BE2C (cell line): ENCODE results near the gene GPRIN1.

Experiments used
- DNase-seq: peaks from one replicate; pipeline ENCODE4 v3.0.0-alpha.2; 2020
- H3K27me3 ChIP-seq: fragments of 250-450 bp; sonication (Bioruptor Pico); 2 replicates; pipeline ENCODE4 v1.5.1; 2020; ENCODE audit warnings: mild to moderate bottlenecking
- H3K36me3 ChIP-seq: fragments of 250-450 bp; sonication (Bioruptor Pico); 2 replicates; pipeline ENCODE4 v1.5.1; 2020; ENCODE audit warnings: mild to moderate bottlenecking
- H3K4me1 ChIP-seq: fragments of 250-450 bp; sonication (Bioruptor Pico); 2 replicates; pipeline ENCODE4 v1.5.1; 2020
- H3K4me3 ChIP-seq: 2 replicates; pipeline ENCODE4 v1.5.1; 2011; ENCODE audit warnings: low read depth, low read length
- H3K9me3 ChIP-seq: fragments of 250-450 bp; sonication (Bioruptor Pico); 2 replicates; pipeline ENCODE4 v1.5.1; 2020
- CTCF ChIP-seq: IDR thresholded peaks from 2 replicates; pipeline ENCODE4 v1.5.1; 2012; ENCODE audit warnings: mild to moderate bottlenecking, low read depth, low read length

The GPRIN1 gene

GRCh38 chr5:176573564-176574296 lies 36.2 kb downstream of the GPRIN1 start:
- H3K36me3 ChIP-seq: no peaks in the 10 kb centered on the region
- H3K4me3 ChIP-seq: no peak overlapping the region
- no peaks in the 10 kb centered on the region for H3K9me3 ChIP-seq
- peak; percentile 86 for DNase-seq
- TF ChIP-seq CTCF: peak; percentile 86
- no peaks in the 10 kb centered on the region for H3K4me1 ChIP-seq
- no peaks in the 10 kb centered on the region for H3K27me3 ChIP-seq

GRCh38 chr5:176570044-176570443 lies 39.9 kb downstream of the GPRIN1 start:
- H3K4me3 ChIP-seq: no peak overlapping the region
- H3K36me3 ChIP-seq: no peaks in the 10 kb centered on the region
- H3K9me3 ChIP-seq: no peaks in the 10 kb centered on the region
- no peaks in the 10 kb centered on the region for H3K4me1 ChIP-seq
- no peak for DNase-seq
- TF ChIP-seq CTCF: no peak; the same call in 1 of the 2 replicates
- H3K27me3 ChIP-seq: no peaks in the 10 kb centered on the region

GRCh38 chr5:176568657-176569056 lies 41.3 kb downstream of the GPRIN1 start:
- H3K4me1 ChIP-seq: no peaks in the 10 kb centered on the region
- no peaks in the 10 kb centered on the region for H3K36me3 ChIP-seq
- no peaks in the 10 kb centered on the region for H3K9me3 ChIP-seq
- no peak for TF ChIP-seq CTCF
- H3K4me3 ChIP-seq: no peak overlapping the region
- no peaks in the 10 kb centered on the region for H3K27me3 ChIP-seq
- no peak for DNase-seq

GRCh38 chr5:176565760-176566288 lies 44.1 kb downstream of the GPRIN1 start:
- TF ChIP-seq CTCF: no peak
- no peak overlapping the region for H3K4me3 ChIP-seq
- H3K4me1 ChIP-seq: peaks cover 5% of the 10 kb centered on the region; the same call in 1 of the 2 replicates
- DNase-seq: no peak
- H3K27me3 ChIP-seq: no peaks in the 10 kb centered on the region
- H3K9me3 ChIP-seq: no peaks in the 10 kb centered on the region
- no peaks in the 10 kb centered on the region for H3K36me3 ChIP-seq

- no peak for DNase-seq
- H3K9me3 ChIP-seq: no peaks in the 10 kb centered on the region
- H3K27me3 ChIP-seq: no peaks in the 10 kb centered on the region
- H3K4me3 ChIP-seq: no peak overlapping the region
- no peaks in the 10 kb centered on the region for H3K36me3 ChIP-seq
- no peak for TF ChIP-seq CTCF
- H3K4me1 ChIP-seq: peaks cover 5% of the 10 kb centered on the region; the same call in 1 of the 2 replicates
These were observed 46.0 kb downstream of the GPRIN1 start for GRCh38 chr5:176564002-176564401.

- TF ChIP-seq CTCF: no peak
- H3K4me3 ChIP-seq: no peak overlapping the region
- no peaks in the 10 kb centered on the region for H3K9me3 ChIP-seq
- DNase-seq: no peak
- H3K4me1 ChIP-seq: peaks cover 5% of the 10 kb centered on the region; the same call in 1 of the 2 replicates
- no peaks in the 10 kb centered on the region for H3K27me3 ChIP-seq
- H3K36me3 ChIP-seq: no peaks in the 10 kb centered on the region
These were observed 47.8 kb downstream of the GPRIN1 start for GRCh38 chr5:176562189-176562588.
